Activated naive CD4-positive, alpha-beta T cell treated with anti-CD3 and anti-CD28 coated beads for 36 hours (primary cell): ENCODE results near the gene SIRPG. TPM values are rescaled to one million over a fixed set of nuclear protein-coding genes. Genes with fewer than 3 reads are reported as not detected.

Experiments used
- CTCF ChIA-PET: fragments of 350-600 bp; sonication (Branson Sonifier 250); formaldehyde crosslinking; loops from one replicate; lab custom pipeline; 2021; ENCODE audit warnings: antibody characterized with exemption; lab: Charles Lee
- DNase-seq: peaks from one replicate; pipeline ENCODE4 v3.0.0-alpha.2; 2020
- H3K27ac Mint-ChIP-seq: one replicate; pipeline ENCODE4 v1.8.0; 2021; ENCODE audit warnings: mild to moderate bottlenecking, mixed read lengths
- H3K27me3 Mint-ChIP-seq: one replicate; pipeline ENCODE4 v1.8.0; 2021; ENCODE audit warnings: low read depth, mixed read lengths
- H3K36me3 Mint-ChIP-seq: one replicate; pipeline ENCODE4 v1.8.0; 2021; ENCODE audit warnings: low read depth, mixed read lengths
- H3K4me1 Mint-ChIP-seq: one replicate; pipeline ENCODE4 v1.8.0; 2021; ENCODE audit warnings: low read depth, mixed read lengths
- H3K4me3 Mint-ChIP-seq: one replicate; pipeline ENCODE4 v1.8.0; 2021; ENCODE audit warnings: mild to moderate bottlenecking, moderate library complexity, mixed read lengths
- H3K9me3 Mint-ChIP-seq: one replicate; pipeline ENCODE4 v1.8.0; 2021; ENCODE audit warnings: mixed read lengths
- intact Hi-C: fragments of 100-400 bp; cut with micrococcal nuclease; formaldehyde crosslinking; loops from one replicate; pipeline ENCODE4 v1.15.1; 2023
- total RNA-seq, 2 experiments: library from RNA; stranded (reverse); gene quantifications; one replicate each; pipeline ENCODE4 v1.2.3, GENCODE V29; 2021

SIRPG gene
- total RNA-seq, 2 experiments from 2014 or later = 35.9 to 36.3 TPM

GRCh38 chr20:1632178-1632577 lies 25.4 kb downstream of the SIRPG start:
- intact Hi-C loops = no loop called here
- Mint-ChIP-seq H3K36me3 (peaks cover 61% of the 10 kb centered on the region), H3K27me3 (no peaks in the 10 kb centered on the region), H3K27ac (peak overlapping the region; percentile 65), H3K4me1 (peaks cover 73% of the 10 kb centered on the region), H3K4me3 (no peak overlapping the region), H3K9me3 (no peaks in the 10 kb centered on the region)
- CTCF ChIA-PET = interaction anchor here (0.6 to 1.4 kb wide), 7 partner anchors 9 to 274 kb away, joined by 3 to 6 read pairs (median 3); no protein-coding TSS in a partner anchor
- DNase-seq = peak; percentile 72

DNA sequence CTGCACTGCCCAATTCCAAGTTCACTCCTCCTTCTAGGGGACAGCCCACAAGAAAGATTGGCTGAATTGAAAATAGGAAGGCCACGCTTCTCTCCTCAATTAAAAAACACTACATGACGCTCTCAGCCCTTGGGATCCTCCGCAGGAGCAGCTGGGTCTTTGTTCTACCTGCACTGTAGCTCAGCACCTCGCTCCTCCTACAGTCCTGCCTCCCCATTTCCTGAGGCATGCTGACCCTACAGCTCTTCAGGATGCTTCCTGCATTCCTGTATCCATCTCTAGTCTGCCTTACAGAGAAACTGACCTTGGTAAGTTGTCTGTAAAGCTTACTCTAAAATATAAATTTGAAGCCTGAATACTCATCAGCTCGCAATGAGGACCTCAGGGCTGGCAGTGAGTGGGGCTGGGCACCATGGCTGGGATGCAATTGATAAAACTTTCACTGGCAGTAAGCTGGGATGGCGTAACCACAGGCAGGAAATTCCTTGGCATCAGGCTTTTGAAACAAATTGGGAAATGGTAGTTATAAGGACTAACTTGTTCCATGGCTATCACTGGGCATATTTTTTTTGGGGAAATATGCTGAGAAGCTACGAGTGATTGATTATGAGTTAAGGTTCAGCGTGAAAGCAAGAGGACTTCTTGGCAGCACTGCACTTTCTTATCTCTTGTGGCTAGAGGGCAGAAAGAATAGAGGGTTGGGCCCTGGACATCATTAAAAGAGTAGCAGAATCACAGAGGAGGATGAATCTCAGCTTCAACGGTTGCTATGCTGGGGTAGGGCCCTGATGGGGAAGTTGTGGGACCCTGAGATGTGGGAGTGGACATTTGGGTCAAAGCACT lies 26.0 kb downstream of the SIRPG start:
- no peak for DNase-seq
- no peaks in the 10 kb centered on the region for H3K9me3 Mint-ChIP-seq
- peak overlapping the region; percentile 65 for H3K27ac Mint-ChIP-seq
- H3K36me3 Mint-ChIP-seq = peaks cover 56% of the 10 kb centered on the region
- no peaks in the 10 kb centered on the region for H3K27me3 Mint-ChIP-seq
- intact Hi-C loops = no loop called here
- CTCF ChIA-PET = interaction anchor here (0.6 to 1.6 kb wide), 9 partner anchors 9 to 274 kb away, joined by 3 to 6 read pairs (median 4); no protein-coding TSS in a partner anchor
- no peak overlapping the region for H3K4me3 Mint-ChIP-seq
- peaks cover 73% of the 10 kb centered on the region for H3K4me1 Mint-ChIP-seq

DNA sequence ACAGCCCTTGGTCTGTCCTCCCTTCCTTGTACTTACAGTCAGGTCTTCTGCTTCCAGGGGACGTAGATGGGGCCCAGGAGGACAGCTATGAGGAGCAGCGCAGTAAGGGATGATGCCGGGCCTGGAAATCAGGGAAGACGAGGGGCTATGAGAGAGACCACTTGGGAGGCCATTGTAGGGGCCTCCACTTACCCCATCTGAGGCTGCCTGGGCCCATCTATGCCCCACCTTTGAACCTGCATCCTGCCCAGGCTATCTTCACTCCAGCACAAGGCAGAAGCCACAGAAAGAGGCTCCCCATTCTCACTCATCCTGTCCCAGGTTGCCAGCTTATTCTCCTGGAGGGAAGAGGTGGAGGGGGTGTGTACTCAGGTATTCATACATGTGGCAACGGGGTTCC lies 27.4 kb downstream of the SIRPG start:
- H3K36me3 Mint-ChIP-seq = peaks cover 43% of the 10 kb centered on the region
- no peak overlapping the region for H3K4me3 Mint-ChIP-seq
- intact Hi-C loops = no loop called here
- no peak for DNase-seq
- H3K9me3 Mint-ChIP-seq = no peaks in the 10 kb centered on the region
- H3K27ac Mint-ChIP-seq = no peak overlapping the region
- peaks cover 85% of the 10 kb centered on the region for H3K4me1 Mint-ChIP-seq
- CTCF ChIA-PET = interaction anchor here (1.2 to 1.6 kb wide), 2 partner anchors 29 to 147 kb away, joined by 4 to 5 read pairs; no protein-coding TSS in a partner anchor
- no peaks in the 10 kb centered on the region for H3K27me3 Mint-ChIP-seq

- DNase-seq = no peak
- peaks cover 38% of the 10 kb centered on the region for H3K36me3 Mint-ChIP-seq
- intact Hi-C loops = loop anchor here (5.0 to 10.0 kb wide), 2 partner anchors 215 to 473 kb away; partner anchors contain the start of gene STK35
- CTCF ChIA-PET = no interaction called here
- no peak overlapping the region for H3K27ac Mint-ChIP-seq
- H3K4me1 Mint-ChIP-seq = peaks cover 92% of the 10 kb centered on the region
- no peak overlapping the region for H3K4me3 Mint-ChIP-seq
- no peaks in the 10 kb centered on the region for H3K9me3 Mint-ChIP-seq
- no peaks in the 10 kb centered on the region for H3K27me3 Mint-ChIP-seq
Observed at GRCh38 chr20:1629321-1629720, 28.3 kb downstream of the SIRPG start.

DNA sequence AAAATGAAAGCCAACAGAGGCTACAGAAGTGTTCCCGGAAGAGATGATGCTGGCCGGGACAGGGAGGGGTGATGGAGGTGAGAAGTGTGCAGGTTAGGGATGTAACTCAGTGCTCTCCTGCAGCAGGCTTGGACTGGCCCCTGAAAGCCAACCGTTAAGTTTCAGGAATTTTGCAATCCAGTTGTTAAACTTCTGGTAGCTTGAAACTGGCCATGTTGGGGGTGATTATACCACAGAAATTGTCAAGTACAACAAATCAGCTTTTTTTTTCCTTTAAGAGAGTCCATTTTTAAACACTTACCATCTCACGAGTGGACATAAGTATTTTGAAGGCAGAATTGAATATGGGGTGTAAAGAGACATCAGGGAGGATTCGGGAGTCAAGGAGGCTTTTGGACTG lies 29.0 kb downstream of the SIRPG start:
- CTCF ChIA-PET = no interaction called here
- peaks cover 34% of the 10 kb centered on the region for H3K36me3 Mint-ChIP-seq
- DNase-seq = no peak
- H3K4me3 Mint-ChIP-seq = no peak overlapping the region
- H3K4me1 Mint-ChIP-seq = peaks cover 94% of the 10 kb centered on the region
- intact Hi-C loops = loop anchor here (5.0 to 10.0 kb wide), 2 partner anchors 216 to 474 kb away; partner anchors contain the start of gene STK35
- no peaks in the 10 kb centered on the region for H3K27me3 Mint-ChIP-seq
- H3K27ac Mint-ChIP-seq = no peak overlapping the region
- no peaks in the 10 kb centered on the region for H3K9me3 Mint-ChIP-seq

GRCh38 chr20:1627200-1627550 lies 30.4 kb downstream of the SIRPG start:
- Mint-ChIP-seq H3K4me3 (no peak overlapping the region), H3K36me3 (peaks cover 31% of the 10 kb centered on the region), H3K27ac (peak overlapping the region; percentile 89), H3K4me1 (peaks cover 96% of the 10 kb centered on the region), H3K9me3 (no peaks in the 10 kb centered on the region), H3K27me3 (no peaks in the 10 kb centered on the region)
- peak; percentile 34 for DNase-seq
- CTCF ChIA-PET = interaction anchor here (1.0 kb wide), 1 partner anchor 150 kb away, joined by 5 read pairs; no protein-coding TSS in a partner anchor
- intact Hi-C loops = loop anchor here (5.0 to 10.0 kb wide), 2 partner anchors 218 to 475 kb away; partner anchors contain the start of gene STK35

GRCh38 chr20:1626528-1627199 lies 30.9 kb downstream of the SIRPG start:
- Mint-ChIP-seq H3K27ac (peak overlapping the region; percentile 89), H3K4me3 (no peak overlapping the region), H3K36me3 (peaks cover 31% of the 10 kb centered on the region), H3K9me3 (no peaks in the 10 kb centered on the region), H3K27me3 (no peaks in the 10 kb centered on the region), H3K4me1 (peaks cover 94% of the 10 kb centered on the region)
- intact Hi-C loops = loop anchor here (5.0 to 10.0 kb wide), 2 partner anchors 218 to 476 kb away; partner anchors contain the start of gene STK35
- peak; percentile 18 for DNase-seq
- CTCF ChIA-PET = interaction anchor here (1.0 kb wide), 1 partner anchor 150 kb away, joined by 5 read pairs; no protein-coding TSS in a partner anchor

- intact Hi-C loops = loop anchor here (1.0 to 10.0 kb wide), 9 partner anchors 22 to 477 kb away; partner anchors contain the start of gene STK35
- CTCF ChIA-PET = interaction anchor here (0.8 to 3.3 kb wide), 4 partner anchors 51 to 152 kb away, joined by 3 to 13 read pairs (median 4); no protein-coding TSS in a partner anchor
- H3K9me3 Mint-ChIP-seq = no peaks in the 10 kb centered on the region
- H3K27ac Mint-ChIP-seq = peak overlapping the region; percentile 89
- H3K36me3 Mint-ChIP-seq = peaks cover 25% of the 10 kb centered on the region
- no peak overlapping the region for H3K4me3 Mint-ChIP-seq
- peaks cover 97% of the 10 kb centered on the region for H3K4me1 Mint-ChIP-seq
- H3K27me3 Mint-ChIP-seq = no peaks in the 10 kb centered on the region
- no peak for DNase-seq
Observed at GRCh38 chr20:1625083-1625690, 32.4 kb downstream of the SIRPG start.

DNA sequence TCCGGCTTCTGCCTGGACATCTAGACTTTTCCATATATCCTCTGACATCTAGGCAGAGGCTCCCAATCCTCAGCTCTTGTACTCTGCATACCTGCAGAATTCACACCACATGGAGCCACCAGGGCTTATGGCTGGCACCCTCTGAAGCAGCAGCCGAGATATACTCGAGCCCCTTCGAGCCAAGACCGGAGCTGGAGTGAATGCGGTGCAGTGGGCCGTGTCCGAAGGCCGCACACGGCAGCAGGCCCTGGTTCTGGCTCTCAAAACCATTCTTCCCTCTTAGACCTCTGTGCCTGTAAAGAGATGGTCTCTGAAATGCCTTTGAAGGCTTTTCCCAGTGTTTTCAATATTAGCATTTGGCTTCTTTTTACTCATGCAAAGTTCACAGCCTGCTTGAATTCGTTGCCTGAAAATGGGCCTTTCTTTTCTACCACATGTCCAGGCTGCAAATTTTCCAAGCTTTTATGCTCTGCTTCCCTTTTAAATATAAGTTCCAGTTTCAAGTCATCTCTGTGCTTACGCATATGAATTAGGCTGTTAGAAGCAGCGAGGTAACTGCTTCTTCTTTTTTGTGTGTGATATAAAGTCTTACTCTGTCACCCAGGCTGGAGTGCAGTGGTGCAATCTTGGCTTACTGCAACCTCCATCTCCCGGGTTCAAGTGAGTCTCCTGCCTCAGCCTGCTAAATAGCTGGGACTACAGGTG lies 33.9 kb downstream of the SIRPG start:
- H3K27ac Mint-ChIP-seq = no peak overlapping the region
- H3K27me3 Mint-ChIP-seq = no peaks in the 10 kb centered on the region
- H3K4me3 Mint-ChIP-seq = no peak overlapping the region
- H3K4me1 Mint-ChIP-seq = peaks cover 93% of the 10 kb centered on the region
- intact Hi-C loops = loop anchor here (2.0 to 10.0 kb wide), 3 partner anchors 35 to 221 kb away; no protein-coding TSS in a partner anchor
- peaks cover 11% of the 10 kb centered on the region for H3K36me3 Mint-ChIP-seq
- H3K9me3 Mint-ChIP-seq = peaks cover 4% of the 10 kb centered on the region
- CTCF ChIA-PET = interaction anchor here (1.3 to 3.3 kb wide), 5 partner anchors 8 to 153 kb away, joined by 3 to 13 read pairs (median 4); no protein-coding TSS in a partner anchor
- no peak for DNase-seq

- Mint-ChIP-seq H3K4me3 (no peak overlapping the region), H3K27ac (peak overlapping the region; percentile 72), H3K4me1 (peaks cover 82% of the 10 kb centered on the region), H3K27me3 (no peaks in the 10 kb centered on the region), H3K9me3 (peaks cover 4% of the 10 kb centered on the region), H3K36me3 (peaks cover under 1% of the 10 kb centered on the region)
- peak; percentile 41 for DNase-seq
- intact Hi-C loops = loop anchor here (10.0 kb wide), 1 partner anchor 222 kb away; no protein-coding TSS in a partner anchor
- CTCF ChIA-PET = interaction anchor here (1.3 to 1.8 kb wide), 2 partner anchors 9 to 154 kb away, joined by 3 to 7 read pairs; no protein-coding TSS in a partner anchor
Observed at GRCh38 chr20:1622450-1622849, 35.1 kb downstream of the SIRPG start.

DNA sequence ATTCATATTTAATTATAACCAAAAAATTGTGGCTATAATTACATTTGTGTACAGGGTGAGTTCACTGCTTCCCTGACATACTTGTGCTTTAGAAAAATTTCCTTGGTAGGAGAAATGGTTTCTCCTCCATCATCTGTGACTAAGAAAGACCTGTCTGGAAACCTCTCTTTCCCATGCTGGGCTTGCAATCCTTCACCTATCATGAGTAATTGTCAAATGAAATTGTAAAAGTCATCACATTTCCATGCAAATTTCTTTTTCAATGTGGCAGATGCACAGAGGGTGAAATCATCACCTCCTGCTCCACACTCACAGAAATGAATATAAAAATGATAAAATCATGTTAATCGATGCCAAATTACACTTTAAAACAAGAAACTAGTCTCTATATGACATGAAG lies 36.3 kb downstream of the SIRPG start:
- intact Hi-C loops = loop anchor here (10.0 kb wide), 1 partner anchor 223 kb away; no protein-coding TSS in a partner anchor
- H3K4me1 Mint-ChIP-seq = peaks cover 71% of the 10 kb centered on the region
- no peaks in the 10 kb centered on the region for H3K36me3 Mint-ChIP-seq
- no peak overlapping the region for H3K4me3 Mint-ChIP-seq
- DNase-seq = no peak
- CTCF ChIA-PET = no interaction called here
- H3K27ac Mint-ChIP-seq = peak overlapping the region; percentile 68
- H3K27me3 Mint-ChIP-seq = no peaks in the 10 kb centered on the region
- H3K9me3 Mint-ChIP-seq = peaks cover 4% of the 10 kb centered on the region
